ENCODE measurements around the gene SARS1.

The SARS1 gene

DNA sequence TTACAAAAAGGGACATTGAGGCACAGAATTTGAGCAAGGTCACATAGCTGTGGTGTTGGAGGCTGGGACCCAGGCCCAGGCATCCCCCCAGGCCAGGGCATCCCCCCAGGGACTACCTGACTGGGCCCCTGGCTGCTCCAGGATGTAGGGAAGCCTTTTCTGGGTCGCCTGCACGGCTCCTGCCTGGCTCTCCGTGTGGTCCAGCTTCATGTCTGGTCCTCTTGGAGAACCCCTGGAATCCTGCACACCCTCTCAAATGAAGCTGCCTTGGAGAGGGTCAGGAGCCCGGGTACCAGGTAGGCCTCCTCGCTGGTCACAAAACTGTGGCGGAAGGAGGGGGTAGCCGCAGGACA lies 34.7 kb downstream of the SARS1 start:
- ChIA-PET POLR2A (ENCODE audit: low non-redundant PET) (no interaction called here), CTCF (no interaction called here)
- DNase-seq (ENCODE audit: low spot score): no peak
- peak overlapping the region; percentile 61; the same call in 1 of the 2 replicates for H3K27ac ChIP-seq
- TF ChIP-seq, protein P1, sequence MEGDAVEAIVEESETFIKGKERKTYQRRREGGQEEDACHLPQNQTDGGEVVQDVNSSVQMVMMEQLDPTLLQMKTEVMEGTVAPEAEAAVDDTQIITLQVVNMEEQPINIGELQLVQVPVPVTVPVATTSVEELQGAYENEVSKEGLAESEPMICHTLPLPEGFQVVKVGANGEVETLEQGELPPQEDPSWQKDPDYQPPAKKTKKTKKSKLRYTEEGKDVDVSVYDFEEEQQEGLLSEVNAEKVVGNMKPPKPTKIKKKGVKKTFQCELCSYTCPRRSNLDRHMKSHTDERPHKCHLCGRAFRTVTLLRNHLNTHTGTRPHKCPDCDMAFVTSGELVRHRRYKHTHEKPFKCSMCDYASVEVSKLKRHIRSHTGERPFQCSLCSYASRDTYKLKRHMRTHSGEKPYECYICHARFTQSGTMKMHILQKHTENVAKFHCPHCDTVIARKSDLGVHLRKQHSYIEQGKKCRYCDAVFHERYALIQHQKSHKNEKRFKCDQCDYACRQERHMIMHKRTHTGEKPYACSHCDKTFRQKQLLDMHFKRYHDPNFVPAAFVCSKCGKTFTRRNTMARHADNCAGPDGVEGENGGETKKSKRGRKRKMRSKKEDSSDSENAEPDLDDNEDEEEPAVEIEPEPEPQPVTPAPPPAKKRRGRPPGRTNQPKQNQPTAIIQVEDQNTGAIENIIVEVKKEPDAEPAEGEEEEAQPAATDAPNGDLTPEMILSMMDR (conservative IDR thresholded peaks at IDR 0.05; ENCODE audit: low read depth): no peak

DNA sequence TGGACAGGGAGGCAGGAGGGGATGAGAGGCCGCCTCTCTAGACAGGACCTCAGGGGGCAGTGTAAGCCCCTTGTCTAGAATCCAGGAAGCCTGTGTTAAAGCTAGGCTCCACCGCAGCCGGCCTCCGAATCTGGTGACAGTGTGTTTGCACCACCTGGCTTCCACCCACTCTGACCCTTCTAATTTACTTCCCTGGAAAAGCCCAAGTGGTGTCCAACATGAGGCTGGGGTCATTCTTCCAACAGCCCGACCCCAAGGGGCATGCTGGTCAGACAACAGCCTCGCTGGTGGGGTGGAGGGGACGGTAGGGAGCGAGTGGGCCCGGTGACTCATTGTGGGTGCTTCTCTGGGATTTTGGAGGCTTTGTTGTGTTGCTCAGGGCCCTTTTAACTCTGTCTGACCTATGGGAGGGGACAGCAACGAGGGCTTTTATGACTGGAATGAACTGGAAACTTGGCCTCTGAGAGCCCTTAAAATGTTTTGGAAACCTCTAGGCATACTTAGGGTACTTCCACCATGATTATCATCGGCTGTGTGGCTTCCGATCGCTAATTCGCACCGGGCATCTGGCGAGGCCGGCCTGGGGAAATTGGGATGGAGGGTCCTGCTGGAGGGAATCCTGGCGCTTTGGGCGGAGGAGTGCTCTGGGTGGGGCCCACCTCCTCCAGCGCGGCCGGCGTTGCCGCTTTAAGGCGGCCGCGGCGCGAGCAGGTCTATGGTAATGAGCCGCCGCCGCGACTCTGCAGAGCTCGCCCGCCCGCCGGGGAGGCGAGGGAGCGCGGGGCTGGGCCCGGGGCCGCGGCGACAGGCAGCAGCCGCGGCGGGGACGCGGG lies 35.3 kb downstream of the SARS1 start, which contains the start of gene CELSR2:
Gene CELSR2 (plus strand): TSS at position 743 of the 833 bp plus-strand sequence. CDS start 541 bp downstream, outside the sequence.
- H3K27ac ChIP-seq: peak within 1 kb of the TSS; percentile 61
- CTCF ChIA-PET: interaction anchor here (0.8 kb wide), 1 partner anchor 15 kb away, joined by 3 read pairs; no protein-coding TSS in a partner anchor
- peak; percentile 84 for DNase-seq (ENCODE audit: low spot score)
- TF ChIP-seq, protein P1 (conservative IDR thresholded peaks at IDR 0.05; ENCODE audit: low read depth): no peak
- POLR2A ChIA-PET (ENCODE audit: low non-redundant PET): interaction anchor here (1.5 kb wide), 1 partner anchor 9 kb away, joined by 5 read pairs; no protein-coding TSS in a partner anchor

DNA sequence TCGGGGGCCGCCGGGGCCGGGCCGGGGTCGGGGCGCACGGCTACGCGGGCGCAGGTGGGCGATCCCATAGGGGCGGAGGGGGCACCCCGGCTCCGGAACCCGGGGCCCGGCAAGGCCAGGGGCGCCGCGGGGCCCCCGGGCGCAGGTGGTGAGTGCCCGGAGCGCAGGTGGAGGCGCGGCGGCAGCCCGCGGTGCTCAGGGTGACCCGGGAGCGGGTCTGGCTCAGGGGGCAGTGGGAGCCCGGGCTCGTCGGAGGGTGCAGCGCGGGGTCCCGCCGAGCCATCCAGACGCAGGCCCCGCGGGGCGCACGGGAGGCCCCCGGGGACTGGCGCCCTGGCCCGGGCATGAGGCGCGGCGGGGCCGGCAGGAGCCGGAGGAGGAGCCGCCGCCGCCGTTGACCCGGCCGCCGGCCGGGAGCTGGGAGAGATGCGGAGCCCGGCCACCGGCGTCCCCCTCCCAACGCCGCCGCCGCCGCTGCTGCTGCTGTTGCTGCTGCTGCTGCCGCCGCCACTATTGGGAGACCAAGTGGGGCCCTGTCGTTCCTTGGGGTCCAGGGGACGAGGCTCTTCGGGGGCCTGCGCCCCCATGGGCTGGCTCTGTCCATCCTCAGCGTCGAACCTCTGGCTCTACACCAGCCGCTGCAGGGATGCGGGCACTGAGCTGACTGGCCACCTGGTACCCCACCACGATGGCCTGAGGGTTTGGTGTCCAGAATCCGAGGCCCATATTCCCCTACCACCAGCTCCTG lies 36.1 kb downstream of the SARS1 start:
- no peak for DNase-seq (ENCODE audit: low spot score)
- TF ChIP-seq, protein P1 (conservative IDR thresholded peaks at IDR 0.05; ENCODE audit: low read depth): no peak
- H3K27ac ChIP-seq: peak overlapping the region; percentile 61
- ChIA-PET POLR2A (ENCODE audit: low non-redundant PET) (interaction anchor here (0.6 to 1.5 kb wide), 3 partner anchors 9 to 40 kb away, joined by 3 to 5 read pairs (median 3); no protein-coding TSS in a partner anchor), CTCF (interaction anchor here (0.8 kb wide), 1 partner anchor 14 kb away, joined by 3 read pairs; no protein-coding TSS in a partner anchor)

DNA sequence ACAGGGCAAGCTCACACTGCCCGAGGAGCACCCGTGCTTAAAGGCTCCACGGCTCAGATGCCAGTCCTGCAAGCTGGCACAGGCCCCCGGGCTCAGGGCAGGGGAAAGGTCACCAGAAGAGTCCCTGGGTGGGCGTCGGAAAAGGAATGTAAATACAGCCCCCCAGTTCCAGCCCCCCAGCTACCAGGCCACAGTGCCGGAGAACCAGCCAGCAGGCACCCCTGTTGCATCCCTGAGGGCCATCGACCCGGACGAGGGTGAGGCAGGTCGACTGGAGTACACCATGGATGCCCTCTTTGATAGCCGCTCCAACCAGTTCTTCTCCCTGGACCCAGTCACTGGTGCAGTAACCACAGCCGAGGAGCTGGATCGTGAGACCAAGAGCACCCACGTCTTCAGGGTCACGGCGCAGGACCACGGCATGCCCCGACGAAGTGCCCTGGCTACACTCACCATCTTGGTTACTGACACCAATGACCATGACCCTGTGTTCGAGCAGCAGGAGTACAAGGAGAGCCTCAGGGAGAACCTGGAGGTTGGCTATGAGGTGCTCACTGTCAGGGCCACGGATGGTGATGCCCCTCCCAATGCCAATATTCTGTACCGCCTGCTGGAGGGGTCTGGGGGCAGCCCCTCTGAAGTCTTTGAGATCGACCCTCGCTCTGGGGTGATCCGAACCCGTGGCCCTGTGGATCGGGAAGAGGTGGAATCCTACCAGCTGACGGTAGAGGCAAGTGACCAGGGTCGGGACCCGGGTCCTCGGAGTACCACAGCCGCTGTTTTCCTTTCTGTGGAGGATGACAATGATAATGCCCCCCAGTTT lies 36.9 kb downstream of the SARS1 start:
- peak overlapping the region; percentile 61; the same call in 1 of the 2 replicates for H3K27ac ChIP-seq
- no peak for DNase-seq (ENCODE audit: low spot score)
- TF ChIP-seq, protein P1 (conservative IDR thresholded peaks at IDR 0.05; ENCODE audit: low read depth): no peak
- ChIA-PET POLR2A (ENCODE audit: low non-redundant PET) (interaction anchor here (0.6 to 1.5 kb wide), 3 partner anchors 10 to 40 kb away, joined by 3 to 5 read pairs (median 3); no protein-coding TSS in a partner anchor), CTCF (interaction anchor here (0.6 to 0.9 kb wide), 2 partner anchors 149 to 151 kb away, joined by 3 read pairs; no protein-coding TSS in a partner anchor)

DNA sequence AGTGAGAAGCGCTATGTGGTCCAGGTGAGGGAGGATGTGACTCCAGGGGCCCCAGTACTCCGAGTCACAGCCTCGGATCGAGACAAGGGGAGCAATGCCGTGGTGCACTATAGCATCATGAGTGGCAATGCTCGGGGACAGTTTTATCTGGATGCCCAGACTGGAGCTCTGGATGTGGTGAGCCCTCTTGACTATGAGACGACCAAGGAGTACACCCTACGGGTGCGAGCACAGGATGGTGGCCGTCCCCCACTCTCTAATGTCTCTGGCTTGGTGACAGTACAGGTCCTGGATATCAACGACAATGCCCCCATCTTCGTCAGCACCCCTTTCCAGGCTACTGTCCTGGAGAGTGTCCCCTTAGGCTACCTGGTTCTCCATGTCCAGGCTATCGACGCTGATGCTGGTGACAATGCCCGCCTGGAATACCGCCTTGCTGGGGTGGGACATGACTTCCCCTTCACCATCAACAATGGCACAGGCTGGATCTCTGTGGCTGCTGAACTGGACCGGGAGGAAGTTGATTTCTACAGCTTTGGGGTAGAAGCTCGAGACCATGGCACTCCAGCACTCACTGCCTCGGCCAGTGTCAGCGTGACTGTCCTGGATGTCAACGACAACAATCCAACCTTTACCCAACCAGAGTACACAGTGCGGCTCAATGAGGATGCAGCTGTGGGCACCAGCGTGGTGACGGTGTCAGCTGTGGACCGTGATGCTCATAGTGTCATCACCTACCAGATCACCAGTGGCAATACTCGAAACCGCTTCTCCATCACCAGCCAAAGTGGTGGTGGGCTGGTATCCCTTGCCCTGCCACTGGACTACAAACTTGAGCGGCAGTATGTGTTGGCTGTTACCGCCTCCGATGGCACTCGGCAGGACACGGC lies 37.8 kb downstream of the SARS1 start:
- POLR2A ChIA-PET (ENCODE audit: low non-redundant PET): no interaction called here
- no peak for DNase-seq (ENCODE audit: low spot score)
- H3K27ac ChIP-seq: no peak overlapping the region
- TF ChIP-seq, protein P1 (conservative IDR thresholded peaks at IDR 0.05; ENCODE audit: low read depth): no peak
- CTCF ChIA-PET: interaction anchor here (0.6 to 0.9 kb wide), 3 partner anchors 148 to 154 kb away, joined by 3 read pairs; no protein-coding TSS in a partner anchor

All from RWPE1 (cell line).